ENCODE measurements around the gene MBD6. TPM values are rescaled to one million over a fixed set of nuclear protein-coding genes. Genes with fewer than 3 reads are reported as not detected.

The MBD6 gene
- total and polyA plus RNA-seq, 2 of the 8 experiments (the other 6 are each of a cell fraction or from before 2014, with no cell fraction given): 3.9 to 32.3 TPM

- TF ChIP-seq CHD1 (IDR thresholded peaks at IDR 0.05; ENCODE audit: low read depth, low read length): no peak
Observed at GRCh38 chr12:57511161-57511560, 11.5 kb upstream of the MBD6 start (continued).

Measured in H1 (cell line).